K562 (cell line): Measurements from ENCODE around the gene CELF6. TPM values are rescaled to one million over a fixed set of nuclear protein-coding genes. Genes with fewer than 3 reads are reported as not detected.

Experiments used
- CLOCK ChIP-seq: fragments of 250-450 bp; sonication (Bioruptor Pico); IDR thresholded peaks from 2 replicates; pipeline ENCODE4 v1.4.0; 2020; ENCODE audit warnings: mild to moderate bottlenecking, moderate library complexity, borderline replicate concordance
- EGR1 ChIP-seq: fragments of 450-650 bp; conservative IDR thresholded peaks from 2 replicates; pipeline ENCODE4 v1.6.1; 2017; ENCODE audit warnings: mild to moderate bottlenecking
- ETV5 ChIP-seq: sonication (generic); formaldehyde crosslinking; IDR thresholded peaks from 2 replicates; pipeline ENCODE4 v1.4.0; 2020; ENCODE audit warnings: low read depth, mild to moderate bottlenecking, missing genetic modification reagents
- FOXA1 ChIP-seq: fragments of 450-650 bp; IDR thresholded peaks from 2 replicates; pipeline ENCODE4 v1.6.1; 2016; ENCODE audit warnings: mild to moderate bottlenecking, borderline replicate concordance
- FUS ChIP-seq: fragments of 200-400 bp; formaldehyde crosslinking; optimal IDR thresholded peaks from 2 replicates; pipeline ENCODE3; 2017; ENCODE audit warnings: low read depth, low read length
- HMGN3 ChIP-seq: IDR thresholded peaks from 2 replicates; pipeline ENCODE4 v1.6.1; 2011; ENCODE audit warnings: borderline replicate concordance, low read depth, mild to moderate bottlenecking, mixed read lengths, low read length; ENCODE audit not compliant: insufficient read length; ENCODE audit errors: extremely low read depth
- HNRNPUL1 ChIP-seq: fragments of 200-400 bp; formaldehyde crosslinking; IDR thresholded peaks from 2 replicates; pipeline ENCODE4 v1.6.1; 2017; ENCODE audit warnings: low read length
- KAT8 ChIP-seq: fragments of 450-650 bp; IDR thresholded peaks from 2 replicates; pipeline ENCODE4 v1.6.1; 2016; ENCODE audit warnings: low read depth, mild to moderate bottlenecking
- KLF1 ChIP-seq: fragments of 450-650 bp; IDR thresholded peaks from 2 replicates; pipeline ENCODE4 v1.6.1; 2016; ENCODE audit warnings: missing genetic modification characterization, missing compliant biosample characterization
- KLF13 ChIP-seq: fragments of 450-650 bp; IDR thresholded peaks from 2 replicates; pipeline ENCODE4 v1.6.1; 2016; ENCODE audit warnings: missing genetic modification characterization, low read depth, mild to moderate bottlenecking, missing compliant biosample characterization, moderate library complexity, borderline replicate concordance
- NONO ChIP-seq, 2 experiments: fragments of 200-400 bp in 1 of 2; fragments of 450-650 bp in 1 of 2; formaldehyde crosslinking in 1 of 2; IDR thresholded peaks; 2 replicates each; pipeline ENCODE4 v1.6.1; 2017; ENCODE audit warnings: low read depth in 2 of 2, mild to moderate bottlenecking in 2 of 2, moderate library complexity in 2 of 2, low read length in 1 of 2
- POLR3A ChIP-seq: IDR thresholded peaks from 2 replicates; pipeline ENCODE4 v1.6.1; 2011; ENCODE audit warnings: borderline replicate concordance, mild to moderate bottlenecking, moderate library complexity; ENCODE audit not compliant: insufficient read length, insufficient read depth; ENCODE audit errors: extremely low read depth
- PREB ChIP-seq: sonication (generic); formaldehyde crosslinking; IDR thresholded peaks from 2 replicates; pipeline ENCODE4 v1.8.1; 2023; ENCODE audit warnings: mild to moderate bottlenecking, missing genetic modification reagents
- RBM14 ChIP-seq: fragments of 200-400 bp; formaldehyde crosslinking; IDR thresholded peaks from 2 replicates; pipeline ENCODE4 v1.6.1; 2018; ENCODE audit warnings: low read depth, mild to moderate bottlenecking, low read length, moderate library complexity, borderline replicate concordance; ENCODE audit not compliant: insufficient read depth
- RNF2 ChIP-seq: sonication (generic); IDR thresholded peaks from 2 replicates; pipeline ENCODE4 v1.6.1; 2016
- SETDB1 ChIP-seq: IDR thresholded peaks from one replicate; pipeline ENCODE4 v1.6.1; 2012; ENCODE audit warnings: low read length, control low read depth, inconsistent platforms
- SMAD3 ChIP-seq: fragments of 450-650 bp; formaldehyde crosslinking; conservative IDR thresholded peaks from 2 replicates; pipeline ENCODE4 v1.4.0; 2020; ENCODE audit warnings: mild to moderate bottlenecking
- TSC22D4 ChIP-seq: fragments of 450-650 bp; IDR thresholded peaks from 2 replicates; pipeline ENCODE4 v1.6.1; 2016; ENCODE audit warnings: missing genetic modification characterization, missing biosample characterization, control low read depth
- YBX1 ChIP-seq: fragments of 450-650 bp; IDR thresholded peaks from 2 replicates; pipeline ENCODE4 v1.7.1; 2016; ENCODE audit warnings: mild to moderate bottlenecking
- ZNF282 ChIP-seq: sonication (generic); formaldehyde crosslinking; IDR thresholded peaks from 2 replicates; pipeline ENCODE4 v1.8.1; 2023; ENCODE audit warnings: missing genetic modification reagents
- ZNF551 ChIP-seq: fragments of 250-450 bp; sonication (Bioruptor Pico); IDR thresholded peaks from 2 replicates; pipeline ENCODE4 v1.5.0; 2021; ENCODE audit warnings: mild to moderate bottlenecking, moderate library complexity
- polyA plus RNA-seq, 8 experiments: library from polyadenylated mRNA; depleted of rRNA in 4 of 8; stranded (reverse) in 5 of 8; unstranded in 3 of 8; fragments of >200 nt; fragmentation: Nextera tagmentation in 2 of 8; fragmentation: Illumina TruSeq in 1 of 8; extraction: Ambion mirVana in 2 of 8; extraction: Trizol in 1 of 8; gene quantifications; 2 replicates each; pipeline versions ENCODE4 v1.2.1 to v1.2.3, GENCODE V29; 2011 to 2014; ENCODE audit warnings: inconsistent platforms in 1 of 8, missing spikeins in 1 of 8
- total RNA-seq, 7 experiments: library from RNA; depleted of rRNA in 6 of 7; stranded (reverse); fragments of >200 nt in 6 of 7; fragmentation: Illumina TruSeq in 2 of 7; extraction: Trizol in 2 of 7; gene quantifications; 2 replicates each; pipeline versions ENCODE4 v1.2.1 to v1.2.3, GENCODE V29; 2011 to 2021; ENCODE audit warnings: low replicate concordance in 1 of 7

The CELF6 gene
- total and polyA plus RNA-seq, 9 of the 15 experiments (the other 6 are each of a cell fraction or from before 2014, with no cell fraction given) = 0.01 to 0.11 TPM; not detected in 7

- TF ChIP-seq ZNF551 (CRISPR knock-in tag) (no peak), RNF2 (no peak), YBX1 (no peak), FOXA1 (no peak), KLF13 (no peak), HNRNPUL1 (no peak), KLF1 (tag) (no peak), ZNF282 (CRISPR knock-in tag) (peak; percentile 88; the same call in 1 of the 2 replicates), FUS (no peak), EGR1 (no peak), HMGN3 (peak; percentile 16), KAT8 (no peak), SMAD3 (CRISPR knock-in tag) (no peak), NONO (IDR thresholded peaks at IDR 0.05; ENCODE audit: low read depth in 2 of 2, low read length in 1 of 2) (no peak), RBM14 (no peak), POLR3A (no peak), TSC22D4 (no peak), PREB (CRISPR knock-in tag) (no peak), CLOCK (CRISPR knock-in tag) (no peak), ETV5 (peak; percentile 62; the same call in 1 of the 2 replicates), SETDB1 (no peak)
Observed at GRCh38 chr15:72319360-72319984, 485 bp downstream of the CELF6 start (continued).
